Upper lobe of right lung (tissue), 1 donor: ENCODE results near the gene VENTX. TPM values are rescaled to one million over a fixed set of nuclear protein-coding genes. Genes with fewer than 3 reads are reported as not detected.
"Not testable (repeated sequence)": the region's sequence is repeated elsewhere in the genome, so short reads cannot be mapped to it uniquely, and the experiment has no call there.

Experiments used
- ATAC-seq: fragments of 200-7000 bp; cut with Tn5 transposase; one replicate; pipeline ENCODE4 v1.9.1; 2020; ENCODE audit warnings: mild to moderate bottlenecking, moderate library complexity
- DNase-seq: peaks from one replicate; pipeline ENCODE4 v3.0.0-alpha.2; 2020
- H3K27ac ChIP-seq: fragments of 200-600 bp; one replicate; pipeline ENCODE4 v1.8.0; 2022
- H3K27me3 ChIP-seq: fragments of 200-600 bp; one replicate; pipeline ENCODE4 v1.8.0; 2022; ENCODE audit warnings: mild to moderate bottlenecking
- H3K36me3 ChIP-seq: fragments of 200-600 bp; one replicate; pipeline ENCODE4 v1.8.0; 2022
- H3K4me1 ChIP-seq: fragments of 200-600 bp; one replicate; pipeline ENCODE4 v1.8.0; 2022
- H3K4me3 ChIP-seq: fragments of 200-600 bp; one replicate; pipeline ENCODE4 v1.8.0; 2022; ENCODE audit warnings: mild to moderate bottlenecking
- H3K9me3 ChIP-seq: fragments of 200-600 bp; one replicate; pipeline ENCODE4 v1.8.0; 2022
- intact Hi-C: fragments of 100-400 bp; cut with DNase I; formaldehyde crosslinking; loops from one replicate; pipeline ENCODE4 v1.11.0; 2022
- total RNA-seq: library from RNA; stranded (reverse); fragmentation: NEBNext Ultra II Directional; extraction: Animal tissue kit (Norgen Biotek cat#: 25700); gene quantifications from one replicate; pipeline ENCODE4 v1.2.1, GENCODE V29; 2021
- TF ChIP-seq, protein P1 (sequence below): fragments of 200-600 bp; IDR thresholded peaks from one replicate; pipeline ENCODE4 v1.8.0; 2022; ENCODE audit warnings: antibody characterized with exemption
- donor health status: DM: no; HTN: yes; CAD: no; lungs with severe emphysema.

Gene VENTX
- total RNA-seq, 1 donor from 2014 or later = 3.4 TPM

DNA sequence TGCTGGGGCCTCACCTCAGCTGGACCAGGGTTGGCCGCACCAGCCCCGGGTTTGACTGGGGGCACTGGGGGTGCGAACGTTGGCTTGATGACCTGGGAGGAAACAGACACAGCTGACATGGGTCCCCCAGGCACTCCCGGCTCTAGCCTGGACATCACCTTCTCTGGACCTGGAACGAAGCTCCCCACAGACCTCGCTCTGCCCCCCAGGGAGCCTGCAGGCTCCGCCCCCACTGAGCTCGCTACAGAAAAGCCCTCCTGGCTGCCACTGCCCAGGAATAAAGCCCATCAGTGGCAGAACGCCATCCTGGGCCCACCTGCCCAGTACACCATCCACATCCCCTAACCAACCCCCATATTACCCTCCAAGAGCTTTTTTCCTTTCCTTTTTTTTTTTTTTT, 26.0 kb downstream of the VENTX start:
- H3K27me3 ChIP-seq = no peaks in the 10 kb centered on the region
- ATAC-seq (no peak), DNase-seq (no peak)
- H3K4me1 ChIP-seq = peaks cover 36% of the 10 kb centered on the region
- TF ChIP-seq, protein P1, sequence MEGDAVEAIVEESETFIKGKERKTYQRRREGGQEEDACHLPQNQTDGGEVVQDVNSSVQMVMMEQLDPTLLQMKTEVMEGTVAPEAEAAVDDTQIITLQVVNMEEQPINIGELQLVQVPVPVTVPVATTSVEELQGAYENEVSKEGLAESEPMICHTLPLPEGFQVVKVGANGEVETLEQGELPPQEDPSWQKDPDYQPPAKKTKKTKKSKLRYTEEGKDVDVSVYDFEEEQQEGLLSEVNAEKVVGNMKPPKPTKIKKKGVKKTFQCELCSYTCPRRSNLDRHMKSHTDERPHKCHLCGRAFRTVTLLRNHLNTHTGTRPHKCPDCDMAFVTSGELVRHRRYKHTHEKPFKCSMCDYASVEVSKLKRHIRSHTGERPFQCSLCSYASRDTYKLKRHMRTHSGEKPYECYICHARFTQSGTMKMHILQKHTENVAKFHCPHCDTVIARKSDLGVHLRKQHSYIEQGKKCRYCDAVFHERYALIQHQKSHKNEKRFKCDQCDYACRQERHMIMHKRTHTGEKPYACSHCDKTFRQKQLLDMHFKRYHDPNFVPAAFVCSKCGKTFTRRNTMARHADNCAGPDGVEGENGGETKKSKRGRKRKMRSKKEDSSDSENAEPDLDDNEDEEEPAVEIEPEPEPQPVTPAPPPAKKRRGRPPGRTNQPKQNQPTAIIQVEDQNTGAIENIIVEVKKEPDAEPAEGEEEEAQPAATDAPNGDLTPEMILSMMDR = no peak
- intact Hi-C loops = no loop called here
- H3K9me3 ChIP-seq = no peaks in the 10 kb centered on the region
- H3K4me3 ChIP-seq = no peak overlapping the region
- no peak overlapping the region for H3K27ac ChIP-seq
- H3K36me3 ChIP-seq = no peaks in the 10 kb centered on the region

- H3K27ac ChIP-seq = peak overlapping the region; percentile 24
- no peak for DNase-seq
Observed at GRCh38 chr10:133264461-133264860, 26.8 kb downstream of the VENTX start.

GRCh38 chr10:133265052-133265451, 27.4 kb downstream of the VENTX start:
- H3K27ac ChIP-seq, H3K36me3 ChIP-seq, DNase-seq, H3K4me3 ChIP-seq, ATAC-seq, H3K27me3 ChIP-seq, intact Hi-C loops, H3K9me3 ChIP-seq: not testable (repeated sequence)
- H3K4me1 ChIP-seq = peaks cover 22% of the 10 kb centered on the region

More at GRCh38 chr10:133264461-133264860, 26.8 kb downstream of the VENTX start:
- Histone ChIP-seq H3K9me3 (no peaks in the 10 kb centered on the region), H3K4me1 (peaks cover 28% of the 10 kb centered on the region), H3K36me3 (no peaks in the 10 kb centered on the region), H3K4me3 (no peak overlapping the region), H3K27me3 (no peaks in the 10 kb centered on the region)
- intact Hi-C loops = no loop called here
- TF ChIP-seq, protein P1 = no peak
- no peak for ATAC-seq

GRCh38 chr10:133266056-133266795, 28.6 kb downstream of the VENTX start:
- no peak overlapping the region for H3K27ac ChIP-seq
- DNase-seq (no peak), ATAC-seq (no peak)
- TF ChIP-seq, protein P1 = no peak
- H3K4me1 ChIP-seq = peaks cover 13% of the 10 kb centered on the region
- no peaks in the 10 kb centered on the region for H3K9me3 ChIP-seq
- H3K36me3 ChIP-seq = no peaks in the 10 kb centered on the region
- H3K27me3 ChIP-seq = no peaks in the 10 kb centered on the region
- H3K4me3 ChIP-seq = no peak overlapping the region
- intact Hi-C loops = no loop called here

DNA sequence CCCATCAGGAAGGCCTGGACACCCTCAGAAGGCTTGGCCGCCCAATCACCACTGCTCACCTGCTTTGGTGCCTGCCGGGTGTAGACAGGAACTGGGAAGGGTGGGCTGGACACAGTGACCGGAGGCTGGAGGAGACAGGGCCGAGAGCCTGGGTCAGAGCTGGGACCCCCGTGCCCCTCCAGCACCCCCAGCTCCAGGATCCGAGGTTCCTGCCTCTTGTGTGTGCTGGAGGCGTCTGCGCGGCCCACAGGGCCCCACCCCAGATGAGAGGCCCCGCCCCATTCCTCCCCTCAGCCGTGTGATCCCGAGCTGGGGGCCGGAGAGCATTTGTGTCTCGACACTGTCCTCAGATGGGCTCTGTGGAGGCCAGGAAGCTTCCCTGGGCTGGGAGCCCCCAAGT, 29.6 kb downstream of the VENTX start:
- Histone ChIP-seq H3K27me3 (no peaks in the 10 kb centered on the region), H3K4me1 (peaks cover 10% of the 10 kb centered on the region), H3K9me3 (no peaks in the 10 kb centered on the region), H3K36me3 (no peaks in the 10 kb centered on the region), H3K27ac (no peak overlapping the region), H3K4me3 (no peak overlapping the region)
- no peak for ATAC-seq
- no peak for DNase-seq
- intact Hi-C loops = no loop called here
- TF ChIP-seq, protein P1 = no peak

DNA sequence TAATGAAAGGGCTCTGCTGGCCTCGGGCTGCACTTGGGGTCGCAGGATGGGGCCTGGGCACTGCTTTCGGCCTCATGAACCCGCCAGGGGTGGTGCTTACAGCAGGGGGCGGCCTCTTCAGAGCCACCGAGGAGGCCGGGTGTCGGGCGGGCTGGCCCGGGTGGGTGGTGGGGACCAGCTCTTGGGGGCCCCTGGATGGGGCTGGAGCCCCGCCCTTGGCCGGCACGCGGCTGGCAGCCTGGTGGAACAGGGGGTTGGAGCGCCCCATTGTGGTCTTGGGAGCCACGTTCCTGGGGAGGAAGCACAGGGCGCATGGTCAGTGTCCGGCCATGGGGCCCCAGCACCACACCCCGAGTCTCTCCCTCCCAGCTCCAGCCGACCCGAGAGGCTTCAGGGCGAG, 30.2 kb downstream of the VENTX start:
- Histone ChIP-seq H3K4me3 (no peak overlapping the region), H3K9me3 (no peaks in the 10 kb centered on the region), H3K36me3 (no peaks in the 10 kb centered on the region), H3K27ac (no peak overlapping the region), H3K4me1 (peaks cover 5% of the 10 kb centered on the region), H3K27me3 (no peaks in the 10 kb centered on the region)
- TF ChIP-seq, protein P1 = no peak
- intact Hi-C loops = no loop called here
- ATAC-seq (no peak), DNase-seq (no peak)
